Endothelial cell of umbilical vein (primary cell): Measurements from ENCODE around the gene BCAP31. TPM values are rescaled to one million over a fixed set of nuclear protein-coding genes. Genes with fewer than 3 reads are reported as not detected.
A peak's percentile ranks its signal among the peaks of the same experiment; 100 is the strongest.

Source experiments
- BruUV-seq: library from RNA; stranded (reverse); fragments of 400-500 nt; replicated peaks from 2 replicates; lab custom pipeline; 2021; lab: Mats Ljungman, UMichigan
- CTCF ChIA-PET: fragments of 300-600, 350-600 bp; sonication (Branson Sonifier 250); formaldehyde crosslinking; loops from one replicate; lab custom pipeline; 2021; ENCODE audit warnings: antibody characterized with exemption, inconsistent platforms; lab: Charles Lee
- POLR2A ChIA-PET: fragments of 300-600, 350-600 bp; sonication (Branson Sonifier 250); formaldehyde crosslinking; loops from one replicate; lab custom pipeline; 2021; ENCODE audit warnings: antibody characterized with exemption, inconsistent platforms; lab: Charles Lee
- DNase-seq: peaks from one replicate; pipeline ENCODE4 v3.0.0-alpha.2; 2011; ENCODE audit warnings: low read depth, low spot score
- FAIRE-seq: peaks from 2 replicates; lab custom pipeline; 2011; peaks lifted over from hg19 to GRCh38; lab: Jason Lieb, UNC
- H2AFZ ChIP-seq: 2 replicates; pipeline ENCODE4 v1.6.0; 2012; ENCODE audit warnings: low read depth, low read length, control low read depth, inconsistent platforms
- H3K27ac ChIP-seq: 2 replicates; pipeline ENCODE4 v1.5.1; 2011; ENCODE audit warnings: low read depth, mild to moderate bottlenecking, control low read depth, low read length, moderate library complexity; ENCODE audit not compliant: insufficient read depth
- H3K27me3 ChIP-seq, 2 experiments: 2 replicates each; pipeline versions ENCODE4 v1.6.0 to v1.6.1; 2011; ENCODE audit warnings: low read length in 2 of 2, mixed read lengths in 1 of 2; ENCODE audit not compliant: control insufficient read depth in 2 of 2, insufficient read depth in 2 of 2
- H3K36me3 ChIP-seq, 2 experiments: 2 replicates in 1 of 2; 3 replicates in 1 of 2; pipeline ENCODE4 v1.5.1; 2011; ENCODE audit warnings: low read length in 2 of 2, mild to moderate bottlenecking in 1 of 2, moderate library complexity in 1 of 2; ENCODE audit not compliant: control insufficient read depth in 2 of 2, insufficient read depth in 2 of 2; ENCODE audit errors: extremely low read depth in 1 of 2
- H3K4me1 ChIP-seq: 3 replicates; pipeline ENCODE4 v1.5.1; 2011; ENCODE audit warnings: mild to moderate bottlenecking, low read length; ENCODE audit not compliant: control insufficient read depth, insufficient read depth; ENCODE audit errors: extremely low read depth
- H3K4me2 ChIP-seq: 2 replicates; pipeline ENCODE4 v1.6.1; 2011; ENCODE audit warnings: low read length, control low read depth, mixed read lengths; ENCODE audit not compliant: insufficient read depth
- H3K4me3 ChIP-seq, 3 experiments: fragments of 200-600 bp in 1 of 3; sonication (generic), shearing (Covaris generic) in 1 of 3; replicated peaks in 1 of 3; 2 replicates each; pipeline ENCODE4 v1.5.1; 2011 to 2016; ENCODE audit warnings: control low read depth in 3 of 3, low read length in 3 of 3, mild to moderate bottlenecking in 2 of 3, inconsistent platforms in 1 of 3, low read depth in 1 of 3, moderate library complexity in 1 of 3; ENCODE audit not compliant: insufficient read depth in 1 of 3
- H3K79me2 ChIP-seq: 2 replicates; pipeline ENCODE4 v1.6.0; 2012; ENCODE audit warnings: low read length, inconsistent platforms; ENCODE audit not compliant: control insufficient read depth, insufficient read depth
- H3K9ac ChIP-seq: replicated peaks from 2 replicates; pipeline ENCODE3; 2011; ENCODE audit warnings: low read length, control low read depth; ENCODE audit not compliant: insufficient read depth; ENCODE audit errors: extremely low read depth
- H3K9me1 ChIP-seq: replicated peaks from 3 replicates; pipeline ENCODE4 v1.6.0; 2011; ENCODE audit warnings: mild to moderate bottlenecking, low read length; ENCODE audit not compliant: control insufficient read depth, insufficient read depth; ENCODE audit errors: extremely low read depth
- H3K9me3 ChIP-seq: replicated peaks from 2 replicates; pipeline ENCODE4 v1.5.1; 2012; ENCODE audit warnings: low read length, inconsistent platforms; ENCODE audit not compliant: control insufficient read depth, insufficient read depth
- H4K20me1 ChIP-seq: replicated peaks from 2 replicates; pipeline ENCODE3; 2011; ENCODE audit warnings: mild to moderate bottlenecking, low read length; ENCODE audit not compliant: control insufficient read depth, insufficient read depth; ENCODE audit errors: extremely low read depth
- CTCF ChIP-seq, 2 donors: IDR thresholded peaks; 1 replicate in 1 of 2; 2 replicates in 1 of 2; pipeline ENCODE4 v1.5.1; 2011; ENCODE audit warnings: low read length in 2 of 2, mild to moderate bottlenecking in 2 of 2, moderate library complexity in 2 of 2, control low read depth in 1 of 2, inconsistent platforms in 1 of 2, low read depth in 1 of 2; ENCODE audit not compliant: insufficient read depth in 1 of 2; ENCODE audit errors: extremely low read depth in 1 of 2
- EZH2 ChIP-seq: IDR thresholded peaks from 2 replicates; pipeline ENCODE4 v1.6.1; 2012; ENCODE audit warnings: borderline replicate concordance, low read depth, mild to moderate bottlenecking, moderate library complexity, low read length, inconsistent platforms; ENCODE audit not compliant: severe bottlenecking
- FOS ChIP-seq: IDR thresholded peaks from 2 replicates; pipeline ENCODE4 v1.6.1; 2011; ENCODE audit warnings: mild to moderate bottlenecking, low read length, moderate library complexity, borderline replicate concordance; ENCODE audit not compliant: insufficient read depth
- GATA2 ChIP-seq: IDR thresholded peaks from 2 replicates; pipeline ENCODE4 v1.7.0; 2011; ENCODE audit warnings: low read depth, mild to moderate bottlenecking, moderate library complexity, mixed read lengths, low read length; ENCODE audit not compliant: insufficient read length, insufficient read depth
- JUN ChIP-seq: IDR thresholded peaks from 2 replicates; pipeline ENCODE4 v1.6.1; 2011; ENCODE audit warnings: borderline replicate concordance, low read depth; ENCODE audit not compliant: insufficient read length, insufficient read depth
- MAX ChIP-seq: IDR thresholded peaks from 2 replicates; pipeline ENCODE4 v1.6.1; 2011; ENCODE audit not compliant: insufficient read depth, insufficient read length
- MYC ChIP-seq: IDR thresholded peaks from one replicate; pipeline ENCODE4 v1.6.1; 2011; ENCODE audit warnings: mild to moderate bottlenecking, low read depth, low read length
- POLR2A ChIP-seq: IDR thresholded peaks from 2 replicates; pipeline ENCODE4 v1.6.1; 2012; ENCODE audit warnings: low read depth, mild to moderate bottlenecking, control low read depth, low read length
- POLR2AphosphoS5 ChIP-seq: IDR thresholded peaks from 2 replicates; pipeline ENCODE4 v1.6.1; 2012; ENCODE audit warnings: low read depth, mild to moderate bottlenecking, control low read depth, low read length, moderate library complexity; ENCODE audit not compliant: insufficient read depth
- dilution Hi-C: fragments of 300-500 bp; cut with MboI; formaldehyde crosslinking; loops from one replicate; pipeline ENCODE4 v1.15.0; 2019; ENCODE audit warnings: low sequenced_read_pairs; ENCODE audit not compliant: extremely low pct_ligation_motif_present
- intact Hi-C: fragments of 100-400 bp; cut with micrococcal nuclease; formaldehyde crosslinking; loops from one replicate; pipeline ENCODE4 v1.10.0; 2022
- polyA plus RNA-seq, 4 experiments: library from polyadenylated mRNA; depleted of rRNA in 3 of 4; stranded (reverse) in 3 of 4; unstranded in 1 of 4; fragments of >200 nt; gene quantifications; 2 replicates each; pipeline versions ENCODE4 v1.2.1 to v1.2.3, GENCODE V29; 2011 to 2012; ENCODE audit warnings: missing spikeins in 1 of 4
- total RNA-seq: library from RNA; stranded (reverse); gene quantifications from 2 replicates; pipeline ENCODE4 v1.2.3, GENCODE V29; 2021

The BCAP31 gene
- total and polyA plus RNA-seq, 2 donors (not counting 3 experiments of a cell fraction or from before 2014, with no cell fraction given) = 169 to 203 TPM

GRCh38 chrX:153708415-153708814 lies 15.8 kb downstream of the BCAP31 start:
- no peaks in the 10 kb centered on the region for H3K27me3 ChIP-seq
- H3K9me3 ChIP-seq = no peaks in the 10 kb centered on the region
- intact Hi-C loops = loop anchor here (1.0 to 2.0 kb wide), 2 partner anchors 98 to 169 kb away; no protein-coding TSS in a partner anchor
- H2AFZ ChIP-seq = no peak overlapping the region
- peaks cover 2 to 20% of the 10 kb centered on the region in 2 experiments for H3K36me3 ChIP-seq
- no peak overlapping the region for H3K4me2 ChIP-seq
- H4K20me1 ChIP-seq = no peaks in the 10 kb centered on the region
- DNase-seq = peak; percentile 77
- POLR2A ChIA-PET = no interaction called here
- peak; percentile 98 for FAIRE-seq
- H3K27ac ChIP-seq = no peak overlapping the region
- CTCF ChIA-PET = interaction anchor here (0.6 to 2.9 kb wide), 14 partner anchors 10 to 169 kb away, joined by 3 to 30 read pairs (median 8); partner anchors contain the start of genes CCNQ and SLC6A8
- H3K4me1 ChIP-seq = peaks cover 12% of the 10 kb centered on the region
- no peak overlapping the region for H3K4me3 ChIP-seq
- H3K9ac ChIP-seq = no peak overlapping the region
- dilution Hi-C loops = no loop called here
- H3K9me1 ChIP-seq = no peaks in the 10 kb centered on the region
- TF ChIP-seq CTCF (IDR thresholded peaks at IDR 0.05; ENCODE audit: extremely low read depth in 1 of 2, insufficient read depth in 1 of 2, low read depth in 1 of 2, low read length in 2 of 2) (peak; percentile 66 to 67), POLR2A (no peak), MYC (no peak)
- no TSS peak for BruUV-seq
- H3K79me2 ChIP-seq = peaks cover 11% of the 10 kb centered on the region

GRCh38 chrX:153707406-153707805 lies 16.8 kb downstream of the BCAP31 start:
- TF ChIP-seq GATA2 = no peak
- TF ChIP-seq FOS = no peak
- no peak for TF ChIP-seq CTCF (IDR thresholded peaks at IDR 0.05; ENCODE audit: extremely low read depth in 1 of 2, insufficient read depth in 1 of 2, low read depth in 1 of 2, low read length in 2 of 2)
- TF ChIP-seq POLR2AphosphoS5 = no peak
- TF ChIP-seq MAX = no peak
- TF ChIP-seq EZH2 = no peak
- TF ChIP-seq POLR2A = no peak
- TF ChIP-seq MYC = no peak
- TF ChIP-seq JUN = no peak
- Histone ChIP-seq H2AFZ (no peak overlapping the region), H4K20me1 (no peaks in the 10 kb centered on the region), H3K79me2 (peaks cover 11% of the 10 kb centered on the region), H3K36me3 (peaks cover 2 to 17% of the 10 kb centered on the region in 2 experiments), H3K4me1 (peaks cover 14% of the 10 kb centered on the region), H3K4me3 (no peak overlapping the region), H3K4me2 (no peak overlapping the region), H3K9me1 (no peaks in the 10 kb centered on the region), H3K27me3 (no peaks in the 10 kb centered on the region), H3K9ac (no peak overlapping the region), H3K27ac (no peak overlapping the region), H3K9me3 (no peaks in the 10 kb centered on the region)
- dilution Hi-C loops (no loop called here), intact Hi-C loops (no loop called here)
- FAIRE-seq (no peak), DNase-seq (no peak)
- CTCF ChIA-PET = interaction anchor here (1.5 to 2.9 kb wide), 6 partner anchors 9 to 168 kb away, joined by 4 to 30 read pairs (median 10); partner anchors contain the start of gene SLC6A8
- POLR2A ChIA-PET = no interaction called here
- BruUV-seq = no TSS peak
